Left renal cortex interstitium (tissue), 4 donors: ENCODE data around the gene ATP13A4. TPM values are rescaled to one million over a fixed set of nuclear protein-coding genes. Genes with fewer than 3 reads are reported as not detected.

Experiments used
- DNase-seq, 4 donors: peaks; one replicate each; pipeline ENCODE4 v3.0.0-alpha.2; 2013; ENCODE audit warnings: low read depth in 4 of 4, low spot score in 2 of 4, missing footprints in 1 of 4
- polyA plus RNA-seq, 4 donors: library from polyadenylated mRNA; unstranded; fragments of 120-200 nt; gene quantifications; one replicate each; pipeline ENCODE4 v1.2.1, GENCODE V29; 2013; ENCODE audit not compliant: insufficient read length in 4 of 4

Gene ATP13A4, protein sequence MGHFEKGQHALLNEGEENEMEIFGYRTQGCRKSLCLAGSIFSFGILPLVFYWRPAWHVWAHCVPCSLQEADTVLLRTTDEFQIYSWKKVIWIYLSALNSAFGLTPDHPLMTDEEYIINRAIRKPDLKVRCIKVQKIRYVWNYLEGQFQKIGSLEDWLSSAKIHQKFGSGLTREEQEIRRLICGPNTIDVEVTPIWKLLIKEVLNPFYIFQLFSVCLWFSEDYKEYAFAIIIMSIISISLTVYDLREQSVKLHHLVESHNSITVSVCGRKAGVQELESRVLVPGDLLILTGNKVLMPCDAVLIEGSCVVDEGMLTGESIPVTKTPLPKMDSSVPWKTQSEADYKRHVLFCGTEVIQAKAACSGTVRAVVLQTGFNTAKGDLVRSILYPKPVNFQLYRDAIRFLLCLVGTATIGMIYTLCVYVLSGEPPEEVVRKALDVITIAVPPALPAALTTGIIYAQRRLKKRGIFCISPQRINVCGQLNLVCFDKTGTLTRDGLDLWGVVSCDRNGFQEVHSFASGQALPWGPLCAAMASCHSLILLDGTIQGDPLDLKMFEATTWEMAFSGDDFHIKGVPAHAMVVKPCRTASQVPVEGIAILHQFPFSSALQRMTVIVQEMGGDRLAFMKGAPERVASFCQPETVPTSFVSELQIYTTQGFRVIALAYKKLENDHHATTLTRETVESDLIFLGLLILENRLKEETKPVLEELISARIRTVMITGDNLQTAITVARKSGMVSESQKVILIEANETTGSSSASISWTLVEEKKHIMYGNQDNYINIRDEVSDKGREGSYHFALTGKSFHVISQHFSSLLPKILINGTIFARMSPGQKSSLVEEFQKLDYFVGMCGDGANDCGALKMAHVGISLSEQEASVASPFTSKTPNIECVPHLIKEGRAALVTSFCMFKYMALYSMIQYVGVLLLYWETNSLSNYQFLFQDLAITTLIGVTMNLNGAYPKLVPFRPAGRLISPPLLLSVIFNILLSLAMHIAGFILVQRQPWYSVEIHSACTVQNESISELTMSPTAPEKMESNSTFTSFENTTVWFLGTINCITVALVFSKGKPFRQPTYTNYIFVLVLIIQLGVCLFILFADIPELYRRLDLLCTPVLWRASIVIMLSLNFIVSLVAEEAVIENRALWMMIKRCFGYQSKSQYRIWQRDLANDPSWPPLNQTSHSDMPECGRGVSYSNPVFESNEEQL
- polyA plus RNA-seq: 1 to 10 TPM in 3 of 4 donors, under 1 TPM in 1; 0.72 to 2.4 (median 1.6) TPM

DNA sequence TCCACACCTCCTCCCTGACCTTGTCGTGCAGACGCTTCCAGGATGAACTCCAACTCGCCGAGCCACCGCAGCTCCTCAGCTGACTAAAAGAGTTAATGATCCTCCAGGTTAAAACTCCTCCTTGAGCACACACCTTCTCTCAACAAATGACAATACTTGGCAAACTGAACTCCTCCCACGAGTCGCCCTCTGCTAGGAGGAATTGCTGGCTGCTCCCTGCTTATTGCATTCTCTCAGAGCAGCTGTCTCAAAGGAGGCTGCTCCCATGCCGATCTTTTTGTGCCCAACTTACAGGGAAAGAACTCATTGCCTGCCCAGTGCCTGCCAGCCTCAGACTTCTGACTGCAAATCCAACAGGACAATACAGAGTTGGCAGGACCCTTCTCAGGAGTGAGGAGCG is at the start of gene ATP13A4:
Gene ATP13A4, minus strand, starts transcription at position 85 of the 400 bp plus-strand sequence. CDS start 96 bp downstream, outside the sequence.
- peak in 2 of 4 donors; percentile 13 to 17 for DNase-seq

DNA sequence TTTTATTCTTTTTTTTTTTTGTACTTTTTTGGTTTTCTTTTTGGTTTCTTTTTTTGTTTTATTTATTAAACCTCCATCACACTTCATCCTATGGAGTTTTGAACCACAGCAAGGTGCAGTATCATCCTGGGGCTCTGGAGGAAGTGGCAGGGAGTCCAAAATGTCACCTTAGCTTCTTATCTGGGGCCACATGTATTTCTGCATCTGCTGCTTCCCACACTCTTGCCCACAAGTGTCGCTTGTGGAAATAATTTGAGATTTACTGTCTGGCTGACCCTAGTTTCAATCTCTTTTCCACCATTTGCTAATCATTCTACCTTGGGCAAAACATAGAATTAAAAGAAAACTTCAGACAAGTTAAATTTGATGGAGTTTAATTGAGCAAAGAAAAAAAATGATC is 44.7 kb upstream of the ATP13A4 start:
- DNase-seq: no peak

DNA sequence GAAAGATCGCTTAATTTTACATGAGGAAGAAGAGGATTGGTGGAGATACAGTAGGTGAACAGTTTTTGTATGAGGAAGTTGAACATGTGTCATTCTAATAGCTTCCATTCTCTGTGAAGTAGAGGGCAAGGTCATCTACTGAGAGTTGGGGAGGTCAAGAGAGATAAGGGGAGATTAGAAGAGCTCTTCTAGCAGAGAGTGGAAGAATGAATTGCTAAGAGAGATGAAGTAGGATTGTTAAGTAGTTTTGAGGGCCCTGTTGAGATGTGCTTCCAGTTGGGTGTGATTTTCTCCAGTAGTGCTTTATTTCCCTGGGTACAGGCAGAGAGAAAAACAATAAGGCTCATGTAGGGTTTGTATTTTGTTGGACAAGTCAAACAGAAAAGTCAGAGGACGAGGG is 43.5 kb upstream of the ATP13A4 start:
- no peak for DNase-seq

DNA sequence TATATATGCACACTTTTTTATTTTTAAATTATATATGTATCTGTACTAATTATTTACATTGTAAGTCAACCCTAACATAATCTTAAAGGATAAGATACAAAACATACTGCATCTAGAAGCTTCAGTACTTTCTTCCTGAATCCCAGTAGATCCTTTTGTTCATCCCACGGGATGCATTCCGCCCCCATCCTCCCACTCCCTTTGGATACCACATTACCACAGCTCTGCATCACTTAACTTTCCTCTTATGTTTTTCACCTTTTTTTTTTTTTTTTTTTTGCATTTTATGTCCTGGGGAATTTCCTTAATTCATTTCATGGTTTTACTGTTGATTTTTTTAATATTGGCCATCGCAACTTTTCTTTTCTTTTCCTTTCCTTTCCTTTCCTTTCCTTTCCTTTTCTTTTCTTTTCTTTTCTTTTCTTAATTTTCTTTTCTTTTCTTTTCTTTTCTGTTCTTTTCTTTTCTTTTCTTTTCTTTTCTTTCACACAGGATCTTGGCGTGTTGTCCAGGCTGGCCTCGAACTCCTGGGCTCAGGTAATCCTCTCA is 41.3 kb upstream of the ATP13A4 start:
- no peak for DNase-seq

DNA sequence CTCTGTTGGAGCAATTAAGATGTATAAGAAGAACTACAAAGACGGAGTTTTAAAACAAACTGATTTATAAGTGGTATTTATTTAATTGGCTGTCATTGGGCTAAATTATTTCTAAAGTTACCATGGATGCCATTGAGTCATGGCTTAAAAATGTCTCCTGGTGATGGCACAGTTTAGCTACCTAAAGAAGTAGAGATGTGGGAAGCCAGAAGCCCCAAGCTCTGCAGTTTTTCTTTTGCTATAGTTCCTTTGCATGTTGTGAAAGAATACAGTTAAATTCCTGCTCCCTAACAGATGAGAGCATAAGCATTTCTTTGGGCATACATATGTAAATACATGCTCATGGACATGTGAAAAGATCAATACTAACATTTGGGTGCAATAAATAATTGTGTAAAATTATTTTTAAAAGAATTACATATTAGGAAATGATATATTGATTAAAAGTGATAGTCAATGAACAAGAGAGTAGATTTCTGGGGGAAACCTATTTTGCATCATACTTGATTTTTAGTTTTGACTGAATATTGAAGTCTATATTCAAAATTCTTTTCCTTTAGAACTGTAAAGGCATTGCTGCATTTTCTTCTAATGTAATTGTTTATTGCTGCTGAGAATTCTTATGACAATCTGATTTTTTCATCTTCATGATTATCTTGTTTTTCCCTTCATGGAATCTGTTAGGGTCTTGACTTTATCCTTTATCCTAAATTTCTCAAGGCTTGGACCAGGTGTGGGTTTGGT is 40.4 kb upstream of the ATP13A4 start:
- DNase-seq: no peak

DNA sequence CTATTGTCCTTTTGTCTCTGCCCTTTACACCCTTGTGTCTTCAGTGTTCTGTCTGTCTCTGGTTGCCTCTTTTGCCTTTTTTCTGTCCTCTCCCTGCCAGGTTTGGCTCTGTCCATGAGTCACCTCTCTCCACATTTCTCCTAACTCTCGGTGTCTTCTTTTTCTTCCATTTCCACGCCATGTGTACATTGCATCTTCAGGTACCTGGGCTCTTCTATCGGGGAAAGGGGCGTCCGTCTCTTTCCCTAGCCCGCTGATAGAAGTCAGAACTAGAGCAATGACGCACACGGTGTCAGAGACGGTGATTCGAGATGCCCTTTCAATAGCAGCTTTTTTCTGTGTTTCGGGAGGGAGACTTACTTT is 39.0 kb upstream of the ATP13A4 start:
- DNase-seq: peak in 3 of 4 donors; percentile 5 to 23 (median 18)

DNA sequence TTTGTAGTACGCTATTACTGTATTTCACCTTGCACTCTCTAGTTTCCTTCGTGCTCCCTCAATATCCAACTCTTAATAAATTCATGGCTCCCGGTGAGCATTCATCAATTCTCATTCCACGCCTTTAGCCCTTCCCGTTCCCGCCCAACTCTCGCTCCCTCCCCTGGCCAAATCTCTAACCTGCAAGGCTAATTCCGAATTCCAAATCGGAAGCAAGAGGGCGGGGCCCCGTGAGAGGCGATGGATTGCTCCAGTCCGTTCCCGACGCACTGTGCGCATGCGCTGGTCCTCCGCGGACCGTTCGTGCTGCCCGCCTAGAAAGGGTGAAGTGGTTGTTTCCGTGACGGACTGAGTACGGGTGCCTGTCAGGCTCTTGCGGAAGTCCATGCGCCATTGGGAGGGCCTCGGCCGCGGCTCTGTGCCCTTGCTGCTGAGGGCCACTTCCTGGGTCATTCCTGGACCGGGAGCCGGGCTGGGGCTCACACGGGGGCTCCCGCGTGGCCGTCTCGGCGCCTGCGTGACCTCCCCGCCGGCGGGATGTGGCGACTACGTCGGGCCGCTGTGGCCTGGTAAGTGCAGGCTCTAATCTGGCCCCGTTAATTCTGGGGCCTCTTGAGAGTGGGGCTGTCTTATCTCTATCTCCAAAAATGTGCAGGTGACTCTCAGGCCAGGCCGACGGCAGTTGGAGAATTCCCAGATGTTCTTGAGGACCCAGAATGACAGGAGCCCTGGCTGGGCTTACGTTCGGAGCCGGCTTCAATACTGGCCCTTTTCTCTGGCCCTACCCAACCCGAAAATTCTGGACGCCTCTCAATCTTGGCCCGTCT is 38.4 kb upstream of the ATP13A4 start, which contains the start of gene OPA1:
Gene OPA1, plus strand, starts transcription at position 368 of the 827 bp plus-strand sequence. Its CDS starts 170 bp downstream, at position 538.
- DNase-seq: peak; percentile 96 to 99 (median 98)

DNA sequence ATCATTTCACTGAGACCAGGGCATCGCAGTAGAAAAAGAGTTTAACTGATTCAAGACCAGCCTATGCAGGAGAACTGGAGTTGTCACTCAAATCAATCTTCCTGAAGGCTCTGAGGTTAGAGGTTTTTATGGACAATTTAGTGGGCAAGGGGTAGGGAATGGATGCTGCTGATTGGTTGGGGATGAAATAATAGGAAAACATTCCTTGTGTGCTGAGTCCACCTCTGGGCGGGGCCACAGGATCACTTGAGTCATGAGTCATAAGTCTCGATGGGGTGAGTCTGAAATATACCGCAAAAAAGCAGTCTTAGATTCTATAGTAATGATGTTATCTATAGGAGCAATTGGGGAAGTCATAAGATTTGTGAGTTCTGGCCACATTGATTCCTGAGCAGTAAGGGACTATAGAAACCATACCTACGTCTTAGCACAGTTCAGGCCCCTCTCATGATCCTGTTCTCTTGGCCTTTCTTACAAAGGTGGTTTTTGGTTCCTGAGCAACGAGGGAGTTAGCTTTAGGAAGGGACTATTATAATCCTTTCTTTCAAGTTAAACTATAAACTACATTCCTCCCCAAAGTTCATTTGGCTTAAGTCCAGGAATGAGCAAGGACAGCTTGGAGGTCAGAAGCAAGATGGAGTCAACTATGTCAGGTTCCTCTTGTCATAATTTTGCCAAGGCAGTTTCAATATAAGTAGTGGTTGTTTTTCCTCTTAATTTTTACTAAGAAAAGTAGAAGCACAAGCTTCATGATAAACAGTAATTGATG is 35.6 kb upstream of the ATP13A4 start:
- DNase-seq: no peak

DNA sequence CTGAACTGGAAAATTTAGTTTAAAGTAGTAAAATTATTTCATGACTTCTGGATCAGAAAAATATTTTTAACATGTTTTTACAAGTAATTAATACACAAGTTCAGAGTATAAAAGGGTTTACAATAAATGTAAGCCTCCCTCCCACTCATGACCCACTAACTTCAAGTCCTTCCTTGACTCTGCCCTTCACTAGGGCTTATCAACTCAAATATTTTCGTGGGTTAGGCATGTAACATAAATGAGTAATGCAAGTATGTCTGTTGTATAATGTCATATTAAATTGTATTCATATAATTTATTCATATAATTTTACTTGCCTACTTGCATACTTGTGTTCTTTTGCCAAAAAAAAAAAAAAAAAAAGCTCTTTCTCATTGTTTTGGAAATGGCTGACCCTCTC is 34.9 kb upstream of the ATP13A4 start:
- no peak for DNase-seq

DNA sequence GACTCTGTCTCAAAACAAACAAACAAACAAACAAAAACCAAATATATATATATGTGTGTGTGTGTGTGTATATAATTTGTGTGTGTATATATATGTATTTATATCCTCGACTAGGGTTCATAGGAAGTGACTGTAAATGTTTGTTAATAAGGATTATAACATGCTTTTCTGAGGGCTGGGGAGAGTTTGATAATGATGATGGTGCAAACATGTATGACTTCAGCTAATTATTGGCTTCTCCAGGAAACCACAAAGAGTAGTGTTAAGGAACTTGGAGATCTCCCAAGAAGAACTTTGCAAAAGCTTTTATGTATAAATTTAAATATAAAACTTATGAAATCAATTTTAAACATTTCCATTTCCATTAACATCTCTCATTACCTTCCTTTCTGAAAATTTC is 34.4 kb upstream of the ATP13A4 start:
- DNase-seq: no peak

DNA sequence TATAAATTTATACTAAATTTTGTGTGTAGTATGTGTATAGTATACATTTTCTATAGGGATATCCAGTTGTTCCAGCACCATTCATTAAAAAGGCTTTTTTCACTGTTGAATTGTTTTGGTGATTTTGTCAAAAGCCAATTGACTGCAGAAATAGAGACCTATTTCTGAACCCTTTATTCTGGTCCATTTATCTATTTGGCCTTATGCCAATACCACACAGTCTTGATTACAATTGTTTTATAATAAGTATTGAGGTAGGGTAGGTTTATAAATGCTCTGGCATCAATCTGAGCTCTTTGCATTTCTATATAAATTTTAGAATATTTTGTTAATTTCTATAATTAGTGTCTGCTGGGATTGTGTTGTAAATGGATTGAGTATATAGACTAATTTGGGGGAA is 31.8 kb upstream of the ATP13A4 start:
- DNase-seq: no peak

DNA sequence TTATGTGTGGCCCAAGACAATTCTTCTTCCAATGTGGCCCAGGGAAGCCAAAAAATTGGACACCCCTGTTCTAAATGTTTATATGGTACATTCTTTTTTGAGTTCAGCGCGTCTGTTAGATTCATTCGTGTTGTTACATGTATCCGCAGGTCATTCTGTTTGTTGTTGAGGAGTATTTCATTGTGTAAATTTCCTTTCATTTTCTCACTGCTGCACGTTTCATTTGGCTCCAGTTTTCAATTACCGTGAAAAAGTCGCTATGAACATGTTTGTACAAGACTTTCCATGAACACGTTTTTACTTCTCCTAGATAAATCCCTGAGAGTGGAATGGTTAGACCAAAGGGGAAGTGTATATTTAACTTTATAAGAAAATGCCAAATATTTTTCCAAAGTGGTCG is 30.8 kb upstream of the ATP13A4 start:
- DNase-seq: no peak

DNA sequence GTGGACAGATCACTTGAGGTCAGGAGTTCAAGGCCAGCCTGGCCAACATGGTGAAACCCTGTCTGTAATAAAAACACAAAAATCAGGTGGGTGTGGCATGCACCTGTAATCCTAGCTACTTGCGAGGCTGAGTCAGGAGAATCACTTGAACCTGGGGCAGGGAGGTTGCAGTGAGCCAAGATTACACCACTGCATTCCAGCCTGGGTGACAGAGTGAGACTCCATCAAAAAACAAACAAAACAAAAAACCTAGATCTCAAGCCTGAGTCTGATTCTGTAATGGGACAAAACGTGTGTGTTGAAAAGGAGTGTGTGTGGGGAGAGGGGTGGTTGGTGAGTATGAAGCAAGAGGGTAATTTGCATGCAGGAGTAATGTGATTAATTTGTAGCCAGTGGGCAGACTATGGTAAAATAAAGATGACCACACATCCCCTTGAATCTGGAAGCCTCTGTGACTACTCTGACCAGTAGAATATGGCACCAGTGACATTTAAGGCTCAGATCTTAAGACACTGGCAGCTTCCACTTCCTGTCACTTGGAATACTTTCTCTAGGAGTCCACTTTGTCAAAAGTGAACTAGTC is 19.9 kb upstream of the ATP13A4 start:
- DNase-seq: no peak

DNA sequence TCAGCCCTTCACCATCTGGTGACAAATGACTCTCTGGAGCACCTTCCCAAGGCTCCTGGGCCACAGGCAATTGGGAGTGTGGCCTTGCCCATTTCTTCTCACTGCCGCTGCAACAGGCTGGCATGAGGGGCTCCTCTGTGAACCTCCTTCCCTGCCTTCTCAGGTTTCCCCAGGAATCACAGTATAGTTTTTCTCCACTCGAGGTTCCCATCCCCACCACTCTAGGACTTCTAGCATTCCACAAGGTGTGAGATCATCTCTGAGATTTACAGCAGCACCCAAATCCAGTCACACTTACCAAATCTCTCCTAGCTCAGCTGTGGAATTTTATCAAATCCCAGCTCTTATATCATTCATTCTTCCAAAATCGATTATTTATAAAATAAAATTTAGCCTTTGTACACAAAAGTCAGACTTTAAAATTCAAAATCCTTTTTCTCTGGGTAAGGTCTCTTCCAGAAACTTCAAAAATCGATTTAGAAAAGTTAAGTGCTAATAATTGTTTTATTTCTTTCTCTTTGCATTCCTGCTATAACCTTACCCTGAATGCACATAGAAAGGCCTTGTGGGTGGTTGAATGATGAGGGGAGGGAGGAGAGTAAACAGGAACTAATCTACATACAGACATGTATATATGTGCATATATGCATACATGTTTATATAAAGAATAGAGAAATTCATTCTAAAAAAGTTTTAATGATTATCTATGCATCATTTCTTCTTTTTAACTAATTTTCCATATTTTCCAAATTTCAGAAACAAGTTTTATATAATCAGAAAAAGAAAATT is 18.9 kb upstream of the ATP13A4 start:
- no peak for DNase-seq

DNA sequence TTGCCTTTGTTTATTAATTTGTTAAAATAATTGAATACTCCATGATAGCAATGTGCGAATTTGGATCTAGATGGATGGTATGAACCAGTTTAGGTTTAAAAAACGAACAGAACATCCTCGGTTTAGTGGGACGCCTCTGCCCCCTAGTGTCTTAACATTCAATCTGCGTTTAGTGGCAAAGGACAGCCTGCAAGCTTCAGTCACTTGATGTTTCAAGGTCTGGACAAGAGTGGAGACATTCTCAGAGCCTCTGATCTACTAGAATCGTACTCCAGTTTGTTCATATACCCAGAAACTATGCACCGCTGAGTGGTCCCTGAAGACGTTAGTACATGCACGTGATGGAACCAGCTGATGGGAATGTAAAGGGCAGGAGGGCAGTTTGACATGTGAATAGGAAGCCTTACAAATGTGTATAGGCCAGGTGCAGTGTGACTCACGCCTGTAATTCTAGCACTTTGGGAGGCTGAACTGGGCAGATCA is 17.8 kb upstream of the ATP13A4 start:
- DNase-seq: peak; percentile 28 to 50 (median 36)

DNA sequence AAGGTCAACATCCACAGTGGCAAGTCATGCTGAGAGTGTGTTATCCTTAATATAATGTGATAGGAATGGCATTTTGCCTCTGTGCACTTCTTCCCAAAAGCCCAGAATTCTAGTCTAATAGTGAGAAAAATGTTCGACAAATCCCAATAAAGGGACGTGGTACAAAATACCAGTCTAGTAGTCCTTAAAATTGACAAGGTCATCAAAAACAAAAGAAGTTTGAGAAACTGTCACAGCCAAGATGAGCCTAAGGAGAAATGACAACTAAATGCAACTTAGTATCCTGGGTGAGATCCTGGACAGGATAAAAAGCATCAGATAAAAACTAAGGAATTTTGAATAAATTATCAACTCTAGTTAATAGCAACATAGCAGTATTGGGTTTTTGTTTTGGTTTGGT is 14.4 kb upstream of the ATP13A4 start:
- DNase-seq: no peak

DNA sequence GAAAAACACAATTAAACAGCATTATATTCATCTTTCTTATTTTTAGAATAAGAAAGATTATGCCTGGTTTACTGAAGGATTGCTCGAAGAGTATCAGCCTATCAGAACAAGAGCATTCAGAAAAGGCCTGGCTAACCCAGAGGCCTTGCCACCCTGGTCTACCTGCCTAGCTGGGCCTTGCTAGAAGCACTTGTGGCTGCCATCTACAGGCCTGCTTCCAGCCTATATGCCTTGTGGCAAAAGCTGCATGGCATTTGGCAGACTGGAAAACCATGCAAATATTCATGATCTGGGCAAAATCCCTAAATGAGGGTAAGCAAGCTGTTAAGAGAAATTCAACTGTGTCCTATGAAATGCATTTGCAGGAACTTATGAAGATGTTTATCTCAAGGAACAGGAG is 9.3 kb upstream of the ATP13A4 start:
- no peak for DNase-seq
